NCI-H345 treated with DMSO at 0.1 percent for 48 hours (cell line): ENCODE measurements around the gene DAZL.
A peak's percentile ranks its signal among the peaks of the same experiment; 100 is the strongest.
"Not testable (repeated sequence)": the region's sequence is repeated elsewhere in the genome, so short reads cannot be mapped to it uniquely, and the experiment has no call there.

Source experiments
- DNase-seq: peaks from one replicate; lab custom pipeline; 2025; ENCODE audit not compliant: unreplicated experiment; lab: John Stamatoyannopoulos, UW

The DAZL gene, protein sequence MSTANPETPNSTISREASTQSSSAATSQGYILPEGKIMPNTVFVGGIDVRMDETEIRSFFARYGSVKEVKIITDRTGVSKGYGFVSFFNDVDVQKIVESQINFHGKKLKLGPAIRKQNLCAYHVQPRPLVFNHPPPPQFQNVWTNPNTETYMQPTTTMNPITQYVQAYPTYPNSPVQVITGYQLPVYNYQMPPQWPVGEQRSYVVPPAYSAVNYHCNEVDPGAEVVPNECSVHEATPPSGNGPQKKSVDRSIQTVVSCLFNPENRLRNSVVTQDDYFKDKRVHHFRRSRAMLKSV

DNA sequence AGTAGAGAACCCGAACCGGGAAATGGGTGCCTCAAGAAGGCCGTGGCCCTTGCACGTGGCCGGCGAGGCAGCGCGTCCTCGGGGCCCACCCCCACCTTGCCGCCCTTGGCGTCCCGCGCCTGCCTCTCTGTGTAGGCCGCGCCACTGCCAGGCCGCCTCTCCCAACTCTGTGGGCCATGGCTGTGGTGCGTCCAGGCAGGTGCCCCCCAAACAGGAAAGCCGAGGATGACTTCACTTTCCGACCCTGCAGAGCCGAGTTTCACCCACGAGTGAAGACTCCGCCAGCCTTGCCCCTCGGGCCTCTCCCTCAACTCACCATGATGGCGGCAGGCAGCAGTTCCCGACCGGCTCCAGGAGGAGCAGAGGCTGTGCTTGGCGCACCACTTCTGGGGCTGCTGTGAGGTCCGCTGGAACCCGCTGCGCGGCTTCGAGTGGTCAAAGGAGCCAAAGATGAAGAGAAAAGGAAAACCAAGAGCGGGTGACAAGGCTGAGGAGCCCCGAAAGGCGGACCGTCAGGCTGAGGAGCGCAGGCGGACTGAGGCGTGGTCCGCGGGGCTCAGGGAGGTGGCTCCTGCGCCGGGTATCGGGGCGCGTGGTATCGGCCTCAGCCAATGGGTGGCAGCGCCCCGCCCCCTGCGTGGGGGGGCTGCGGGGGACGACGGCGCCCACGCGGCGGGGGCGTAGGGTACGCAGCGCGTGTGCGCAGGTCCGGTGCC, at the start of gene DAZL:
TSS of gene DAZL (minus strand) at position 537 of the 716 bp plus-strand sequence. CDS start at position 319, 218 bp downstream.
- no peak for DNase-seq

DNA sequence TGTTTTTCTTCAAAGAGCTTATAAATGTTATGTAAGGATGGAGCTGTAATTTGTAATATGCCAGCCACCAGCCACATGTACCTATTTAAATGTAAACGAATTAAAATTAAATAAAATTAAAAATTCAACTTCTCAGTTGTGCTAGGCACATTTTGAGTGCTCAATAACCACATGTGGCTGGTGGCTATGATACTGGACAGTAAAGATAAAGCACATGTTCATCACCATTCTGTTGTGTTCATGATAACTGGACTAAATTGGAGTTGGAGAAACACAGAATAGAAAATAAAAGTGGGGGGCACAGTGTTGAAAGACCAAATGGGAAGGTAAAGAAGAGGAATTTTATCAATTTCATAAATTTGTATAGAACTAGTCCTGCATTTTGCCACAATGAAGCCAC, 49.8 kb upstream of the DAZL start:
- DNase-seq, result no peak

DNA sequence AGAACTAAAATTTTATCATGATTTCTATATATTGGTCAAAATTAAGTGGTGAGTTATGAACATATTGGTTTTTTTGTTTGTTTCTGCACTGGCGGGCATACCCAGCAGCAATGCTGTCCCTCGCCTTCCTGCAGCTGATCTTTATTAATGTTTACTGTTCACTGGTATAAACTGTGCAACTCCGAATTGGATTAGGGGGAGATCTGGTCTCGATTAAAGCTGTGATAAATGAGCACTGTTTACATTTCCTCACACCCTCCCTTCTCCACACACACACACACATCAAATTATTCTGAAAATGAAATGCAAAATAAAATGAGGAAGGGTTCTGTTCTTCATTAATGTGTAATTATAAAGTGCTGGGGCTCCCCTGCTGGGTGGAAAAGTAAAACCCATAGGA, 48.5 kb upstream of the DAZL start:
- no peak for DNase-seq

DNA sequence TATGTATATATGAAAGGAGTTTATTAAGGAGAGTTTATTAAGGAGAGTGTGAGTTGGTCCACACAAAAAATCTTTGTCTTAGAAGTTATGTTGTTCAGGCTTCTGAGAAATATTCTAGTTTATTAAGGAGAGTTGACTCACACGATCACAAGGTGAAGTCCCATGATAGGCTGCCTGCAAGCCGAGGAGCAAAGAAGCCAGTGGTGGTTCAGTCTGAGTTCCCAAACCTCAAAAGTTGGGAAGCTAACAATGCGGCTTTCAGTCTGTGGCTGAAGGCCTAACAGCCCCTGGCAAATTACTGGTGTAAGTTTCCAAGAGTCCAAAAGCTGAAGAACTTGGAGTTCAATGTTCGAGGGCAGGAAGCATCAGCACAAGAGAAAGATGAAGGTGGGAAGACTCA, 42.4 kb upstream of the DAZL start:
- no peak for DNase-seq

DNA sequence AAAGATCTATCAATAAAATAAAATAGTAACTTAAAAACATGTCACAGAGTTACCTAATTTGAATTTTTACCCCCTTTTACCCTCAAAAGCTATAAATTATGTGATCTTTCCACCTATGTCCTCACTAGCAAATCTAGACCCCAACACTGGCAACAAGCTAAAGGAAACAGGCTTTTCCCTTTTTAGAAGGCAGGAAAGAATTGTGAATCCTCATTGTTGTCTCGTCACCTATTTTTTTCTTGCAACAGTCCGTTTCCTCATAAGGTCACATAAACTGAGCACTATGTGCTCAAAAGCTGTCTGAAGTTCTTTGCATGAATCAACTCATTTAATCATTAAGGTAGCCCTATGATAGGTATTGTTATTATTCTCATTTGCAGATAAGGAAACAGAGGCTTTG, 34.6 kb upstream of the DAZL start:
- DNase-seq, result no peak

DNA sequence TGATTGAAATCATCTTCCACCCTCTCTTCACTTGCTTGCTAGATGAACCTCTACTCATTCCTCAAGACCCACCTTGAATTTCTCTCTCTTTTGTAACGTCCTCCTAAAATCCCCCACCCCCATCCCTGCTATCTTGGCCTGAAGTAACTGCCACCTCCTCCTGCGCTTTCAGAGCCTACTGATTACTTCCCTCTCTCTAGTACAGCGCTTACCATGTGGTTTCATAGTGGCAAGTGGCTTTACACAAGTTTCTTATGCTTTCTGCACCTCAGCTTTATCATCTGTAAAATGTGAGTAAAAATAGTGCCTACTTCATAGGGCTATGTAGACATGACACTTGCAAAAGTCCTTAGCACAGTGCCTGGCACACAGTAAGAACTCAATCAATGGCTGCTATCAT, 28.7 kb upstream of the DAZL start:
- no peak for DNase-seq

DNA sequence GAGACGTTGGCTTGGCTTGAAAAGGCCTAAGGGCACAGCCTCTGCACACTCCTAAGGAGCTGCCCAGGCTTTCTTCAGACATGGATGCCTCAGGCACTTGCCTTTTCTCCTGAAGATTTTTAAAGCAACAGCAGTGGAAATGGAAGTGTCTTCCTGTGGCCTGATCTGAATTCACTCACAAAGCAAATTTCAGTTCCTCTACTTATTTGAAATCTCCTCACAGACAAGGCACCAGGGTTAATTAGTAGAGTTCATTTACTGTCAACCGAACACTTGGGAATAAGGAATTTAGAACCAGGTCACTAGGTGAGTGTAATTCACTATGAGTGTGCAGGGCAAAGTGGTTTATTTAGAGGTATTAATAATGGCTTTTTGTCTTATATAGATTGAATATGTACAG, 27.2 kb upstream of the DAZL start:
- DNase-seq, result no peak

DNA sequence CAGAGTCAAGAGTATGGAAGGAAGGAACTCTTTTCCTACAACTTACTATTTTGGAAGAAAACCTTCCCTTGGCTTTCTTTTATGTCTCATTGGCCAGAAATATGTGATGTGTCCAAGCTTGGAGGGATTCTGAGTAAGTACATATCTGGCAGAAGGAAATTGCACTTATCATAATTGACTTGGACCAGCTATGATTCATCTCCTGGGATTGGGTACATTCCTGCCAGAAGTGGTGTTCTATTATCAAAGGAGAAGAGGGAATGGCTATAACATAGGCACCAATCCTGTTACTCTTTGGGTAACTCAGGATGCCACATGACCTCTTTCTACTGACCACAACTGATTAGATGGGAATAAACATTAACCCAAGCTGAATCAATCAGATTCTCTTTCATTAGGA, 13.5 kb upstream of the DAZL start:
- no peak for DNase-seq

DNA sequence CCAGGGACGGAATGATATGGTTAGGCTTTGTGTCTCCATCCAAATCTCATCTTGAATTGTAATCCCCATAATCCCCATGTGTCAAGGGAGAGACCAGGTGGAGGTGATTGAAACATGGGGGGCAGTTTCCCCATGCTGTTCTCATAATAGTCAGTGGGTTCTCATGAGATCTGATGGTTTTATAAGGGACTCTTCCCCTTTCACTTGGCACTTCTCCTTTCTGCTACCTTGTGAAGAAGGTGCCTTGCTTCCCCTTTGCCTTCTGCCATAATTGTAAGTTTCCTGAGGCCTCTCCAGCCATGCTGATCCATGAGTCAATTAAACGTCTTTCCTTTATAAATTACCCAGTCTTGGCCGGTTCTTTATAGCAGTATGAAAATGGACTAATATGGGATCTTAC, 11.9 kb upstream of the DAZL start:
- not testable (repeated sequence) for DNase-seq

DNA sequence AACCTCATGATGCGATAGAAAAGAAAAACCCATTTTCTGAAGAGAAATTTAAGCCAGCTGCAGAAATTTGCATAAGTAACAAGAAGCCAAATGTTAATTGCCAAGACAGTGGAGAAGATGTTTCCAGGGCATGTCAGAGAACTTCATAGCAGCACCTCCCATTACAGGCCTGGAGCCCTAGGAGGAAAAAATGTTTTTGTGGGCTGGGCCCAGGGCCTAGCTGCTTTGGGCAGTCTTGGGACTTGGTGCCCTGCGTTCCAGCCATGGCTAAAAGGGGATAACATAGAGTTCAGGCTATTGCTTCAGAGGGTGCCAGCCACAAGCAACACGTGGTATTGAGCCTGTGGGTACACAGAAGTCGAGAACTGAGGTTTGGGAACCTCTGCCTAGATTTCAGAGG, 10.9 kb upstream of the DAZL start:
- no peak for DNase-seq

DNA sequence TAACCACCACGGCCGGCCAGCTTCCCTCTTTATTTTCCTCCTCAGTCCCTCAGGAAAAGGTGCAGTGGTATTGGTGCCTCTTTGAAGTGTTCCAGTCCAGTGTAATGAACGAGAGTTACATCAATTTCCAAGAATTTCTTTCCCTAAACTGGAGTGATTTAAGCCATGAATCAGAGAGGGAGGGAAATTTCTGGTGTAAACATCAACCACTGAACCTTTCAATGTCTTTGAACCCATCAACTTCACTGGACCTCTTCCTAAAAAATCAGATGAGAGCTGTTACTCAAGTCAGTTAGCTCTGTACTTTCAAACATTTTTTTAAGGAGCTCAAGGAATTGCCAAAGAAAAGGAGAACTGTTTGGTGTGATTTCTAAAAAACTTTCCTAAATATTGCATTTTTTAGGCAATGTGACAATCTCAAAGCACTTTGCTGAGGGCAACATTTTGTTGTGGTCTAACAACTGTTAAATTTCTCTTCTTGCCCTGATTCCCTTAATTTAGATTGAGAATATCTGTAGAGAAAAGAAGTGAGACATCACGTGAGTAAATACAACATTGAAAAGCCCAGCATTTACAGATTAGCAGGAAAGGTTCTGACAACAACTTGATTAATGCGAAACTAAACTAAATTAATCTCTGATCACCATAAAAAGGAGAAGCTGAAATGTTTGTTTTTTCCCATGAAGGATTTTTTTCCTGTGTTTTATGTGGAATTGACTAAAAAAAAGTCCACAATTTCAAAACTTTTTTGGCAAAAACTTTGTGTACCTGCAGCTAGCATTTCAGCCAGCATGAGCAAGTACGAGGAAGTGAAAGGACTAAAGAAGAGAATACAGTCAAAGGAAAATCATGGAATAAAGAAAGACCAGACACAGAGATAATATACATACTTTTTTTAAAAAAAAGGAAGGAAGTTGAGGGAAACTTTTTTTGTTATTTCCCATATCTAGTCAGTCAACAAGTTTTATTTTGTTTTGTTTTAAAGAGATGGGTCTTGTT, 9.1 kb upstream of the DAZL start:
- DNase-seq, result no peak

DNA sequence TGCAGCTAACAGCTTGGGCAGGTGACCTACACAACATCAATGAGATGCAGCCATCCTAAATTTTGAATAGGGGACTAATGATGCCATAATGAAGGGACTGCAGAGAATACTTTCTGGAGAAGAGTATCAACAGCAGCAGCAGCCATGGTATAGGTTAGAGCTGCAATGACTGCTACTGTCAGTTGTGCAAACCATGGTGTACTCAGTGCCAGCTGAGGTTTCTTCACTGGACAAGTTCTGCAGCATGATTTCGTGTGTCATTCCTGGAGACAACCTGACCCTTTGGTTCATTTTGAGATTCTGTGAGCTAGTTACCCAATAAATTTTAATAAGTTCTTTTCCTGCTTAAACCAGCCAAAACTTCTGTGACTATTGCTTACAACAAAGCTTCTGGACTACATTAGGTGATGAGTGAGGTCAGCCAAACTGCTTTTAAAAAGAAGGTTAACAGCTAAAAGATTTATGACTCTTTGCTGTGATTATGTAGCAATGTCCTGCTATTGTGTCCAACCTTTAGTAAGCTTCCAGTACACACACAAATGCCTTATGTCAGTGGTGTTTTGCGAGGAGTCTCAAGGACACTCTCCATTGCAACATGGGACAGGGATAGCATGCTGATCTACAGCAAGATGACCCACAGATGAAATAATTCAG, 4.8 kb upstream of the DAZL start:
- no peak for DNase-seq

DNA sequence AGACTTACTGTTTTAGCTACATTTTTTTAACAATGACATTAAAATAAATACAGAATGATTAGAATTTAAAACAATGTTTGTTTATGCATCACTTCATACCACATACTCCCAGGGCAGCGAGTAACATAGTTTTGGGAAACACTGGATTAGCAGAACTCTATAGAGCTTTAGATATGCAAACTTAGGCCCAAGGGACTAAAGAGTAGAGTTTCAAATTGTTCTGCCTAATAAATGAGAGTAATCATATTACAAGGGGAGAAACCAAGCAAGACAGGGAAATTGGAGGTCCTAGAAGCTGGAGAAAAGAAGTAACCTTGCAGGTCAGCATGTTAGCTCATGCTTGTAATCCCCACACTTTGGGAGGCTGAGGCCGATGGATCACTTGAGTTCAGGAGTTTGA, 3.6 kb upstream of the DAZL start:
- DNase-seq, result no peak

DNA sequence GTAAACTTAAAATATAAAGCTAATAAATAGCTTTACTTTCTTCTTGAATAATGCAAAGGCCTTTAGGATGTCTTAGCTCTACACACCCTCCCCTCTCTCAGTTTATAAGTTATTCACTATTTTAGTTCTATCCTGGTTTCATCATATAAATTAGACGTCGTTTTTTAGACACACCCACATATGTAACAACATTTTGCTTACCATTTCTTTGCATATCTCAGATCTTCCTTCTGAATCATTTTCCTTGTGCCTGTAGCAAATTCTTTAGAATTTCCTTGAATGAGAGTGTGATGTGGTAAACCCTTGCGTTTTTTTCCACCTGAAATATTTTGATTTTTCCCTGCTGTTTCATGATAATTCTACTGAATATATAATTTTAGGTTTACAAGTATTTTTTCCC, 2.5 kb upstream of the DAZL start:
- no peak for DNase-seq

DNA sequence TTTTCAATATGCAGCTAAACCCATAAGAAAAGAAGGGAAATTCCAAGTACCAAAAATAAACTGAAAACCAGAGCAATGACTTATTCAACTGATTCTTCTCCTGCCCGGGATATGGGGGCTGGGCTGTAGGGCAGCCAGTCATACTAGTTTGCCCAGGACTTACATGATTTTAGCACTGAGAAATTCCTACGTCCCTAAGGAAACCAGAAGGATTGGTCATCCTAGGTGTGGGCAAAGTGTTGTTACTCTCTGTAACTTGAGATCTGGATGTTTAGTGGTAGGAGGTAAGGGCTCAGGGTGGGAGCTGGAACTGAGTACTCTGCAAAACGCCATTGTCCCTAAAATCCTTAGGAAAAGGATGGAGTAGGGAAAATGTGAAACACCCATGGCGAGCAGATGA, 1.2 kb upstream of the DAZL start:
- DNase-seq, result no peak

DNA sequence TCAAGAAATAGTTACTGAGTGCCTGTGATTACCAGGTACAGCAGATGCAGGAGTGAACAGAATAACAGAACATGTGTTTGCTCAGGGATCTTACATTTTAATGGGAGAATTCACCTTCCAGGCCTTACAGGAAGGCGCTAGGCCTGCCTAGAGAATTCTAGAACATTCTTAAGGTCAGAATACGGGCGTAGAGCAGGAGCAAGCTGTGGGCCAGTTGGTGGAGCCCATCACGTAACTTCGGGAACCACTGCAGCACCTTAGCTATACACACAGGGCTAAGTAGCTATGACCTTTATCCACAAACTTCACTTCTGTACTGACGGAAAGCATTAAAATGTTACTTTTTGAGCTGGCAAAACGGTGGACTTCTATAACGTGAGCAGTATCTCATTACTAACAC, 743 bp upstream of the DAZL start:
- no peak for DNase-seq

DNA sequence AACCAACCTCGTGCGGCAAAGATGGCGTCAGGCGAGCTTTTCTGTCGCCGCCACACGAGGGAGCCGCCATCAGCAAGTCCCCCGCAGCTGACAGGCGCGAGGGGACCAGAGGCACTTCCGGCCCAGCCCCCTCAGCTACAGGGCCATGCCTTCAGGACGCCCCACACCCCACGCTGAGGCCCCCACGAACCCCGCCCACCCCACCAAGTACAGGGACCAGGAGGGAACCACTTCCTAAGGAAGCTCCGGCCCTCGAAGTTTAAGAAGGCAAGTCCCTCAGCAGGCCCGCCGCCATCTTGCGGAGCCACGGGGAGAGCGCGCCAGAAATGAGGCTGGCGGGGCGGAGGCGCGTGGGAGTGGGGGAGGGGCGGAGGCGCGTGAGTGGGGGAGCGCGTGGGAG, 790 bp downstream of the DAZL start:
- no peak for DNase-seq

DNA sequence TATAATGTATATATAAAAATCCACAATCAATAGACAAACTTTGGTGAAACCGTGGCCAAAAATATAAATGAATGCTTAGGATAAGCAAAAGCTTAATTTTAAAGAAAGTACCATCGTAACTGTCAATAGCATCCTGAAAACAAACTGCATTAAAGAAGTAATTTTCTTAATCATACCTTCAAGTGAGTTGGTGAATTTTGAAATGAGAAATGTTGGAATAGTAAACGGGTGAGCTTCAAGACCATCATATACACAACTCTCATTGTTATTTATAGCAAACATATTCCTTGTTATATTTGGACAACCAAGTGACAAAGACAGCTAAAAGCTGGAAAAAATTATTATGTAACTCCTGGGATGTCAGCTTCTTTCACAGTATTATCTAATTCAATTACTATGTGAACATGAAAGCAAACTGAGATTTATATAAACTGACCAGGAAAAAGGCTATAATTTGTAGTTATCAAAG, 3.7 kb downstream of the DAZL start:
- DNase-seq, result no peak

DNA sequence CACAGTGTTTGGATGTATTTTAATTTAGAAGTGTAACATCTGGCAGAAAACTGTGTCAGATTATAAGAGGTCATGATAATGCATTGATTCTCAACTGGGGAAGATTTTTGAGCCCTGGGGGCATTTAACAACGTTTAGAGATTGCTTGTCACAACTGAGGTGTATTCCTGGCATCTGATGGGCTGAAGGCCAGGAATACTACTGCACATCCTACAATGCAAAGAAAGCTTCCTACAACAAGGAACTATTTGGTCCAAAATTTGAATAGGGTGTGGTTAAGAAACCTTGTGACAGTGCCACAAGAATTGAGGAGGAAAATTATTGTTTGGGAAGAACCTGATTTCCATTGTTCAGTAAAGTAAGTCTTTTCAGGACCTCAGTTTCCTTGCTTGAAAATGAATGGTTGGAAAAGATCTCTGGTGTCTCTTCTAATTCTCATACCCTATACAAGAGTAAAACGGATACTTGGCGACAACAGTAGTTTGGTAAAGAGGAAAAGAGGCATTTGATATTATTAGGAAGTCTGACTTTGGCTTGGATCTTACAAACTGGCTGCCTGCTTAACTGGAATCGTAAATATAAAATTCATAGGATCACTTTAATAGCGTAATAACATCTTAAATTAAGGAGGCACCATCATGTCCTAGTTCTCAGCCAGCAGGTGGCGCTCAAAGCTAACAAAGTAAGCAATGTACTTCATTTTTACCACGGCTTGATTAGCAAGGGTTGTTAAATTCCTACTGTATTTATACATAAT, 4.3 kb downstream of the DAZL start:
- DNase-seq, result peak; percentile 49

DNA sequence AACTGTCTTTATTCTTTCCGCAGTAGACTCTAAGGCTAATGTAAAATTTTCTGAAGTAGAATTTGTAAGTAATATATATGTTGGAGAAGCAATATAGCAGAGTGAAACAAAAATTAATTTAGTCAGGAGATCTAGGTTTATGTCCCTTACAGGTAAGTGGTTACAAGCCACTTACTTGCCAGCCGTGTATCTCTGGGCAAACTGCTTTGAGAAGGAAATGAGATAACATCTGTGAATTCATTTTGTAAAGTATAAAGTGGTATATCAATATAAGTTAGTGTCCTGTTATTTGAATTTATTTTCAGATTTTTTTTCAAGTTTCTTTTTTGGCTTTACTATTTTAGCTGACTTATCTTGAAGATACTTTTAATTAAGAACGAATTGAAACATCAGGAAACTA, 5.5 kb downstream of the DAZL start:
- DNase-seq, result no peak
